ENCODE measurements around the gene LTBP1.

DNA sequence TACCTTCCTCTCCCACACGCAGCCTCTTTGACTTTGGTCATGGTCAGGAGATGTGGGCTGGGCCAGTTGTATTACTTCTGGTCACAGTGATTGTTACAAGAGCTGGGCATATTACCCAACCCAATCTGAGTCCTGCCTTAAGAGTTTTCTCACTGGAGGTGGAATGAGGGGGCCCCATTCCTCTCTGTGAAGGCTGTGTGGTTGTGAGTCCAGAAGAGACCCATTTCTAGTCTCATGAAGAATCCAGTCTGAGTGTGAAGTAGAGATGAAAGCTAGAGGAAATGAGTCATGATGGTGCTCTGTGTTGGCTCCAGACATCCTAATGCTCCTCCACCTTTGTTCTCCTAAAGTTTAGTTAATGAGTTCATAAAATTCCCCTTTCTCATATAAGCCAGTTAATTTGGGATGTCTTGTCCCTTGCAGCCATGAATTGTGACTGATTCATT, 478.9 kb downstream of the LTBP1 start:
- TF ChIP-seq BRCA1 (CRISPR knock-in tag; IDR thresholded peaks at IDR 0.05), result no peak
- TF ChIP-seq, protein P1, sequence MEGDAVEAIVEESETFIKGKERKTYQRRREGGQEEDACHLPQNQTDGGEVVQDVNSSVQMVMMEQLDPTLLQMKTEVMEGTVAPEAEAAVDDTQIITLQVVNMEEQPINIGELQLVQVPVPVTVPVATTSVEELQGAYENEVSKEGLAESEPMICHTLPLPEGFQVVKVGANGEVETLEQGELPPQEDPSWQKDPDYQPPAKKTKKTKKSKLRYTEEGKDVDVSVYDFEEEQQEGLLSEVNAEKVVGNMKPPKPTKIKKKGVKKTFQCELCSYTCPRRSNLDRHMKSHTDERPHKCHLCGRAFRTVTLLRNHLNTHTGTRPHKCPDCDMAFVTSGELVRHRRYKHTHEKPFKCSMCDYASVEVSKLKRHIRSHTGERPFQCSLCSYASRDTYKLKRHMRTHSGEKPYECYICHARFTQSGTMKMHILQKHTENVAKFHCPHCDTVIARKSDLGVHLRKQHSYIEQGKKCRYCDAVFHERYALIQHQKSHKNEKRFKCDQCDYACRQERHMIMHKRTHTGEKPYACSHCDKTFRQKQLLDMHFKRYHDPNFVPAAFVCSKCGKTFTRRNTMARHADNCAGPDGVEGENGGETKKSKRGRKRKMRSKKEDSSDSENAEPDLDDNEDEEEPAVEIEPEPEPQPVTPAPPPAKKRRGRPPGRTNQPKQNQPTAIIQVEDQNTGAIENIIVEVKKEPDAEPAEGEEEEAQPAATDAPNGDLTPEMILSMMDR (CRISPR knock-in tag; IDR thresholded peaks at IDR 0.05), result no peak
- TF ChIP-seq ZNF12 (CRISPR knock-in tag; IDR thresholded peaks at IDR 0.05), result no peak
- TF ChIP-seq FIP1L1 (IDR thresholded peaks at IDR 0.05; ENCODE audit: borderline replicate concordance, insufficient read depth, low read depth, low read length), result no peak
- no peak for TF ChIP-seq SRSF9 (IDR thresholded peaks at IDR 0.05; ENCODE audit: borderline replicate concordance, insufficient read depth, low read depth, low read length, poor library complexity, severe bottlenecking)
- TF ChIP-seq TEAD2 (CRISPR knock-in tag; IDR thresholded peaks at IDR 0.05), result no peak
- no peak for TF ChIP-seq ZNF382 (CRISPR knock-in tag; IDR thresholded peaks at IDR 0.05; ENCODE audit: borderline replicate concordance)
- TF ChIP-seq, protein P2, sequence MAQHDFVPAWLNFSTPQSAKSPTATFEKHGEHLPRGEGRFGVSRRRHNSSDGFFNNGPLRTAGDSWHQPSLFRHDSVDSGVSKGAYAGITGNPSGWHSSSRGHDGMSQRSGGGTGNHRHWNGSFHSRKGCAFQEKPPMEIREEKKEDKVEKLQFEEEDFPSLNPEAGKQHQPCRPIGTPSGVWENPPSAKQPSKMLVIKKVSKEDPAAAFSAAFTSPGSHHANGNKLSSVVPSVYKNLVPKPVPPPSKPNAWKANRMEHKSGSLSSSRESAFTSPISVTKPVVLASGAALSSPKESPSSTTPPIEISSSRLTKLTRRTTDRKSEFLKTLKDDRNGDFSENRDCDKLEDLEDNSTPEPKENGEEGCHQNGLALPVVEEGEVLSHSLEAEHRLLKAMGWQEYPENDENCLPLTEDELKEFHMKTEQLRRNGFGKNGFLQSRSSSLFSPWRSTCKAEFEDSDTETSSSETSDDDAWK (CRISPR knock-in tag; IDR thresholded peaks at IDR 0.05), result no peak
- TF ChIP-seq FOXA1 (IDR thresholded peaks at IDR 0.05), result no peak
- TF ChIP-seq FOXA1 (CRISPR knock-in tag; IDR thresholded peaks at IDR 0.05), result no peak
- TF ChIP-seq POLR2AphosphoS2 (IDR thresholded peaks at IDR 0.05; ENCODE audit: low read depth, low read length), result no peak

All from HepG2 (cell line).